ENCODE data around the gene MARS1.

MARS1 gene

GRCh38 chr12:57476162-57476992, 11.5 kb upstream of the MARS1 start:
- H3K4me3 ChIP-seq (ENCODE audit: low read depth, low read length) = no peak overlapping the region
- in situ Hi-C loops (cut with HindIII; ENCODE audit: low sequenced_read_pairs) = no loop called here
- DNase-seq (ENCODE audit: low read depth, low spot score) = no peak

GRCh38 chr12:57476993-57477709, 10.7 kb upstream of the MARS1 start:
- no peak for TF ChIP-seq CTCF (IDR thresholded peaks at IDR 0.05; ENCODE audit: low read depth, low read length)
- H3K4me3 ChIP-seq (ENCODE audit: low read depth, low read length) = no peak overlapping the region
- in situ Hi-C loops (cut with HindIII; ENCODE audit: low sequenced_read_pairs) = no loop called here
- DNase-seq (ENCODE audit: low read depth, low spot score) = no peak

More at GRCh38 chr12:57476162-57476992, 11.5 kb upstream of the MARS1 start:
- no peak for TF ChIP-seq CTCF (IDR thresholded peaks at IDR 0.05; ENCODE audit: low read depth, low read length)

- no peak overlapping the region for H3K4me3 ChIP-seq (ENCODE audit: low read depth, low read length)
- in situ Hi-C loops (cut with HindIII; ENCODE audit: low sequenced_read_pairs) = no loop called here
- TF ChIP-seq CTCF (IDR thresholded peaks at IDR 0.05; ENCODE audit: low read depth, low read length) = no peak
- DNase-seq (ENCODE audit: low read depth, low spot score) = no peak
These were observed 9.9 kb upstream of the MARS1 start for GRCh38 chr12:57477710-57478681.

- in situ Hi-C loops (cut with HindIII; ENCODE audit: low sequenced_read_pairs) = no loop called here
- no peak for DNase-seq (ENCODE audit: low read depth, low spot score)
- no peak overlapping the region for H3K4me3 ChIP-seq (ENCODE audit: low read depth, low read length)
- TF ChIP-seq CTCF (IDR thresholded peaks at IDR 0.05; ENCODE audit: low read depth, low read length) = no peak
These were observed 8.9 kb upstream of the MARS1 start for GRCh38 chr12:57479043-57479375.

- no peak for TF ChIP-seq CTCF (IDR thresholded peaks at IDR 0.05; ENCODE audit: low read depth, low read length)
- no peak for DNase-seq (ENCODE audit: low read depth, low spot score)
- in situ Hi-C loops (cut with HindIII; ENCODE audit: low sequenced_read_pairs) = no loop called here
- H3K4me3 ChIP-seq (ENCODE audit: low read depth, low read length) = no peak within 1 kb of the TSS
These were observed 8.3 kb upstream of the MARS1 start, which contains the start of gene ARHGAP9 for GRCh38 chr12:57479376-57480115. TSS of gene ARHGAP9 (minus strand) at chr12:57479866. CDS start at chr12:57479406, 460 bp downstream.

Data from astrocyte of the spinal cord (primary cell).